NCI-H146 treated with DMSO at 0.1 percent for 48 hours (cell line): ENCODE data around the gene EPHB1.

Experiments
- DNase-seq: peaks from one replicate; lab custom pipeline; 2025; ENCODE audit not compliant: unreplicated experiment; lab: John Stamatoyannopoulos, UW

Gene EPHB1

GRCh38 chr3:135235541-135235940, 440.5 kb downstream of the EPHB1 start:
- no peak for DNase-seq

- peak; percentile 46 for DNase-seq
Measured at GRCh38 chr3:135237371-135238143, 442.5 kb downstream of the EPHB1 start.

DNA sequence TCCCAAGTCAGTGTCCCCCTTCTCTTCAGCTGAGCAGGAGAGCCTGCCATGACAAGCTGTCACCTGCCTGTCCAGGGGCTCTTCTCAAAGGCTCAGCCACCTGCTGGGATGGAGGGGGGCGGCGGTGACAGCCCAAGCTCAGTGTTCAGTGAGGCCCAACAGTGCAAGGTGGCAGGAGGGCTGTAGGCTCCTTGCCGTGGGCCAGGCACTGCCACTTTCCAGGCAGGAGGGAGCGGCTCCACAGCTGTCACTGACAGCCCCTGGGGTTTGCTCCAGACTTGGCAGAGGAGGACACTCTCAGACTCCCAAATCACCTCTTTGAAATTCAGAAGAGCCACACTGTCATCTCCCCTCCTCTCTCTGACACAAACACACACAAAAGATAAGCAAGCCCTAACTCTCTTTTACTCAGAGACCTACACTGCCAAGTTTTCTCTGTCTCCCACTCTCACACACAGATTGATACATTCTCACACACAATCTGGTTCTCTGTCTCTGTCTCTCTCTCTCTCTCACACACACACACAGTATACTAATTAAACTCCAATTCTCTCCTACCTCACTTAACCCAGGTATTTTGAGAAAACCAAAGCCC, 443.3 kb downstream of the EPHB1 start:
- DNase-seq: peak; percentile 58

DNA sequence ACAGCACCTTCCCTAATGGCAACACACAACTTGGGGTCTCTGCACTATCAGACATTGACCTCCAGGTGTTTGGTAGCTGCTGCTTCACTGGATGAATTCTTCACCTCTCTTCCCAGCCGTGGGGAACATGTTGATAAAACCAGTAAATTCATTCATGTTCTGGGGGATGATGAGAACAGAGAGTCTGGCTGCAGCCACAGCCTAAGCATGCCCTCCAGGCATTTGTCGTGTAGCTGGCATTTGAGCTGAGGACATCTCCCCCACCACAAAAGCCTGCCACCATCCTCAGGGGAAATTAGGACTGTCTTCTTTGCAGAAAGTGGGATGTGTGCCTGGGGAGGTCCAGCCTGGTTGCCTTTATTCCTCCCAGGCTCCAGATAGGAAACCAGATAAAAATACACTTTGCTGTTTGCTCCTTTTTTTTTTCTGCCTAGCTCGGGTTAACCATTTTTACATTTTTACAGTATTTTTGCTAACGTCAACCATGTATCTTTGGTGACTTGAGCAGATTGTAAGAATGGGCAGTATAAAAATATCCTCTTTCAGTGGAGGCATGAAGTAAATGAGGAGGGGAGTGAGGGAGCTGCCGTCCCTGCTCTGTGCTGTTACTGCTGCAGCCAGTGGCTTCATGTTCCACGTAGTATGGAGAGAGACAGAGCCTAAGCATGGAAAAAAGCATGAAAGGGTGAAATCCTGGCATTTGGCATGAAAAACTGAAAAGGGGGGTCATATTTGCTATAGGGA, 444.0 kb downstream of the EPHB1 start:
- peak; percentile 54 for DNase-seq

GRCh38 chr3:135239615-135239884, 444.5 kb downstream of the EPHB1 start:
- no peak for DNase-seq

GRCh38 chr3:135240426-135240825, 445.4 kb downstream of the EPHB1 start:
- DNase-seq: peak; percentile 28

GRCh38 chr3:135242285-135242684, 447.2 kb downstream of the EPHB1 start:
- no peak for DNase-seq

GRCh38 chr3:135243616-135244015, 448.6 kb downstream of the EPHB1 start:
- DNase-seq: no peak

DNA sequence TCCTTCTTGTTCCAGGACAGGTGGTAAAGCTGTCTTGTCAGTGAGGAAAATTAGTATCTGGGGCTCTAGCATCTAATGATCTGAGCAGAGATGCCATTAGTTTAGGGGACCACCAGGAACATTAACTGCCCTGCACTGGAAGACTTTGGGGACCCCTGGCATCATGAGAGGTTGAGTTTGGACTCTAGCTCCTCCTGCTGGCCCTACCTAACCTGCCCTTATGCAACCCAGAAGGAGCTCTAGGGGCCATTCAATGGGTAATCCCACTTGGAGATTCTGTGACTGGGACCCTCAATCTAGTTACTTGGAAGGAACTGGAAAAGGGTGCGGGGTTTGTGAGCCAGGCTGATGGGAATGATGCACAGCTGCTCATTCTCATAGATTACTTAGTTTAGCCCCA, 451.0 kb downstream of the EPHB1 start:
- no peak for DNase-seq

- no peak for DNase-seq
Measured at GRCh38 chr3:135248213-135248612, 453.2 kb downstream of the EPHB1 start.

GRCh38 chr3:135249186-135249585, 454.1 kb downstream of the EPHB1 start:
- DNase-seq: no peak

DNA sequence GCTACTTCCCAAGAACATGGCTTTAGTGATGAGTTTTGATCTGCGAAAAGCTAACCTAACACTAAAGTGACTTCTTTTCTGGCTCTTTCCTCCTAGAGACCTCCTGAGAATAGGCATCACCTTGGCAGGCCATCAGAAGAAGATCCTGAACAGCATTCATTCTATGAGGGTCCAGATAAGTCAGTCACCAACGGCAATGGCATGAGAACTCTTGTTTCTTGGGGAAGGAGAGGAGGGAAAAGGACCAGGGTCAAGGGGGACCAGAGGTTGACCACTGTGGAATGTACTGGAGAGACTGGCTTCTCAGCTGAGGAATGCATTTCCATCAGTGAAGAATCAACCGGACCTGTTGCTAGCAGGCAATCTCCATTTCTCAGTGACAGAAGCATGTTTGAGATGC, 463.9 kb downstream of the EPHB1 start:
- no peak for DNase-seq

- DNase-seq: no peak
Measured at GRCh38 chr3:135260025-135260424, 465.0 kb downstream of the EPHB1 start.

- DNase-seq: no peak
Measured at GRCh38 chr3:135261214-135261775, 466.2 kb downstream of the EPHB1 start.

- no peak for DNase-seq
Measured at GRCh38 chr3:135261916-135262315, 466.9 kb downstream of the EPHB1 start.

DNA sequence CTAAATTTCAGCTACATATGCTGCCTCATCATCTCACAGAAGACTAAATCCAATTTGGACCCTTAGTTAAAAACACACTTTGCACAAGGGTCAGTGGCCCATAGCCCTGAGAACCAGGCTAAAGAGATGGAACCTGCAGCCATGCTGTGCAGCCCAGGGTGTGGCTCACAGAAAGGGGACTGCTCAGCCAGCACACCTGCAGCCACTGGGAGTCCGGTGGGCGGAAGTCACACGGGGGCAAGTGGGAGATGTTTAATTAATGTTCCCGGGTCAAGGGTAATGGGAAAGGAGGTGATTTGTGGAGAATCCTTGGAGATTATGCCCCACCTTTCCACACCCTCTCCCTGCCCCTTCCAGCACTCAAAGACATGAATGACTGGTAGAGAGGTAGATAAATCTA, 467.4 kb downstream of the EPHB1 start:
- DNase-seq: no peak

DNA sequence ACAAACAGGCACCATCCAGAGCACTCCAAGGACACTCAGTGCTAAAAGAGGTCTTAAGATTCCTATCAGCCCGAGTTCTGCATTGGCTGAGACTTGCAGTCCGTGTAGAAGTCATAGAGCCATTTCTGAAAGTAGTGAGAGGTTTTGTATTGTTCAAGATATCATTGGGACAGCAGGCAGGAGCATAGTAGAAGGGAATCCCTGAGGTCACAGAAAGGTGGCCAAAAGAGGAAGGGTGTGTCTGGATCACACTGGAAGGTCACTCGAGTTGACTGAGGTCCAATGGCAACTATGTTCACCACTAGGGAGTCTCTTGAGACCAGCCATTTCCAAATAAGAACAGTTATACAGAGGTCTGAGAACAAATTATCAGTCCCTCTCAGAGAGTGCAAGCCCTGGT, 468.3 kb downstream of the EPHB1 start:
- no peak for DNase-seq

GRCh38 chr3:135267487-135267886, 472.4 kb downstream of the EPHB1 start:
- no peak for DNase-seq

GRCh38 chr3:135268941-135269532, 474.0 kb downstream of the EPHB1 start:
- peak; percentile 96 for DNase-seq

- peak; percentile 61 for DNase-seq
Measured at GRCh38 chr3:135271177-135272025, 476.3 kb downstream of the EPHB1 start.
